Adrenal gland (tissue), 5 donors: Measurements from ENCODE around the gene VPS25.

Experiments used
- POLR2A ChIP-seq, 2 donors: fragments of 450-650 bp; IDR thresholded peaks; one replicate each; pipeline ENCODE4 v1.6.1; 2017; ENCODE audit warnings: antibody characterized with exemption in 2 of 2, mild to moderate bottlenecking in 2 of 2, moderate library complexity in 1 of 2
- TF ChIP-seq, protein P1 (sequence below), 6 experiments: fragments of 450-650 bp in 4 of 6; fragments of 200-600 bp in 2 of 6; sonication (generic) in 1 of 6; IDR thresholded peaks; 1 replicate in 5 of 6; 2 replicates in 1 of 6; pipeline versions ENCODE4 v1.5.1 to v1.8.0; 2016 to 2021; ENCODE audit warnings: antibody characterized with exemption in 6 of 6, mild to moderate bottlenecking in 2 of 6, moderate library complexity in 1 of 6
- donor health status: DM: no; HTN: no; CAD: no.

DNA sequence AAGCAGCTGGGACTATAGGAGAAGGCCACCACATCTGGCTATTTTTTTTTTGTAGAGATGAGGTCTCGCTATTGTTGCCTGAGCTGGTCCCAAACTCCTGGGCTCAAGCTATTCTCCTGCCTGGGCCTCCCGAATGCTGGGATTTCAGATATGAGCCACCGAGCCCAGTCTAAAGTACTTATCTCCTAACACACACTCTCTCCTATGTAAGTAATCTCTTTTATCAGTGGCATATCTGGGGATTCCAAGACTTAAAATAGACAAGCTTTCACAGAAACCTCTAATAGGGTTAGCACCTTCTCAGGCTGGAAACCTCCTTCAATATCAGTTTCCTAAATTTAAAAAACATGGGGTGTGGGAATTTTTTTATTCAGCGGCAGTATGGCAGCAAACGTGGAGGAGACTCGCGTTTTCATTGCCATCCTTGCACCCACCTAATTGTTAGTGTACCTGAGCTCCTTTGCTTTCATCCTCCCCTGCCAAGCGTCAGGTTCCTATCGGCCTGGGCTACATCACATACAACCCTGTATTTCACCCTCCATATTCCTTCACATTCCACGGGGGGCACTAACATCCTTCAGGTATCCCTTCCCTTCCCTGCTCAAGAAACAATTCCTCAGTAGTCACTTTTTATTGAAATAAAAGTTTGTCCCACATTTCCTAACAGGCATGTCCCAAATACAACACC is 29.5 kb upstream of the VPS25 start:
- TF ChIP-seq, protein P1, sequence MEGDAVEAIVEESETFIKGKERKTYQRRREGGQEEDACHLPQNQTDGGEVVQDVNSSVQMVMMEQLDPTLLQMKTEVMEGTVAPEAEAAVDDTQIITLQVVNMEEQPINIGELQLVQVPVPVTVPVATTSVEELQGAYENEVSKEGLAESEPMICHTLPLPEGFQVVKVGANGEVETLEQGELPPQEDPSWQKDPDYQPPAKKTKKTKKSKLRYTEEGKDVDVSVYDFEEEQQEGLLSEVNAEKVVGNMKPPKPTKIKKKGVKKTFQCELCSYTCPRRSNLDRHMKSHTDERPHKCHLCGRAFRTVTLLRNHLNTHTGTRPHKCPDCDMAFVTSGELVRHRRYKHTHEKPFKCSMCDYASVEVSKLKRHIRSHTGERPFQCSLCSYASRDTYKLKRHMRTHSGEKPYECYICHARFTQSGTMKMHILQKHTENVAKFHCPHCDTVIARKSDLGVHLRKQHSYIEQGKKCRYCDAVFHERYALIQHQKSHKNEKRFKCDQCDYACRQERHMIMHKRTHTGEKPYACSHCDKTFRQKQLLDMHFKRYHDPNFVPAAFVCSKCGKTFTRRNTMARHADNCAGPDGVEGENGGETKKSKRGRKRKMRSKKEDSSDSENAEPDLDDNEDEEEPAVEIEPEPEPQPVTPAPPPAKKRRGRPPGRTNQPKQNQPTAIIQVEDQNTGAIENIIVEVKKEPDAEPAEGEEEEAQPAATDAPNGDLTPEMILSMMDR (IDR thresholded peaks at IDR 0.05) = peak in 1 of 6 experiments; percentile 13
- TF ChIP-seq POLR2A (IDR thresholded peaks at IDR 0.05) = no peak
